SU-DHL-6 (cell line): ENCODE measurements around the gene ITPK1.

Experiments
- EZH2phosphoT487 ChIP-seq: fragments of 200-600 bp; sonication (generic), shearing (Covaris generic); conservative IDR thresholded peaks from 2 replicates; pipeline ENCODE4 v1.6.1; 2018; ENCODE audit warnings: mild to moderate bottlenecking, antibody characterized with exemption, low read length, moderate library complexity, mixed read lengths
- TF ChIP-seq, protein P1 (sequence below): fragments of 200-600 bp; sonication (generic); IDR thresholded peaks from one replicate; pipeline ENCODE4 v1.5.1; 2017; ENCODE audit warnings: antibody characterized with exemption, mild to moderate bottlenecking, low read length, moderate library complexity; ENCODE audit not compliant: insufficient read depth, poor library complexity, severe bottlenecking

- TF ChIP-seq, protein P1, sequence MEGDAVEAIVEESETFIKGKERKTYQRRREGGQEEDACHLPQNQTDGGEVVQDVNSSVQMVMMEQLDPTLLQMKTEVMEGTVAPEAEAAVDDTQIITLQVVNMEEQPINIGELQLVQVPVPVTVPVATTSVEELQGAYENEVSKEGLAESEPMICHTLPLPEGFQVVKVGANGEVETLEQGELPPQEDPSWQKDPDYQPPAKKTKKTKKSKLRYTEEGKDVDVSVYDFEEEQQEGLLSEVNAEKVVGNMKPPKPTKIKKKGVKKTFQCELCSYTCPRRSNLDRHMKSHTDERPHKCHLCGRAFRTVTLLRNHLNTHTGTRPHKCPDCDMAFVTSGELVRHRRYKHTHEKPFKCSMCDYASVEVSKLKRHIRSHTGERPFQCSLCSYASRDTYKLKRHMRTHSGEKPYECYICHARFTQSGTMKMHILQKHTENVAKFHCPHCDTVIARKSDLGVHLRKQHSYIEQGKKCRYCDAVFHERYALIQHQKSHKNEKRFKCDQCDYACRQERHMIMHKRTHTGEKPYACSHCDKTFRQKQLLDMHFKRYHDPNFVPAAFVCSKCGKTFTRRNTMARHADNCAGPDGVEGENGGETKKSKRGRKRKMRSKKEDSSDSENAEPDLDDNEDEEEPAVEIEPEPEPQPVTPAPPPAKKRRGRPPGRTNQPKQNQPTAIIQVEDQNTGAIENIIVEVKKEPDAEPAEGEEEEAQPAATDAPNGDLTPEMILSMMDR = no peak
- no peak for TF ChIP-seq EZH2phosphoT487
Measured at GRCh38 chr14:92925446-92925845, 190.3 kb downstream of the ITPK1 start.
